ENCODE measurements around the gene GPATCH2L.

The GPATCH2L gene

GRCh38 chr14:76123426-76124225 lies 28.1 kb upstream of the GPATCH2L start:
- Histone ChIP-seq H3K9ac (ENCODE audit: low read length) (no peak overlapping the region), H3K36me3 (ENCODE audit: insufficient read depth, low read length) (no peaks in the 10 kb centered on the region), H3K27ac (ENCODE audit: low read depth, low read length) (no peak overlapping the region), H3K27me3 (ENCODE audit: control insufficient read depth in 1 of 2, insufficient read depth in 2 of 2, low read length in 2 of 2) (no peaks in the 10 kb centered on the region), H3K9me3 (ENCODE audit: low read length) (no peaks in the 10 kb centered on the region), H3K4me3 (ENCODE audit: low read depth in 1 of 2, low read length in 2 of 2) (no peak overlapping the region), H3K4me1 (ENCODE audit: insufficient read depth, low read length) (no peaks in the 10 kb centered on the region)

GRCh38 chr14:76125511-76125910 lies 26.2 kb upstream of the GPATCH2L start:
- Histone ChIP-seq H3K4me3 (ENCODE audit: low read depth in 1 of 2, low read length in 2 of 2) (no peak overlapping the region), H3K9ac (ENCODE audit: low read length) (no peak overlapping the region), H3K9me3 (ENCODE audit: low read length) (no peaks in the 10 kb centered on the region), H3K4me1 (ENCODE audit: insufficient read depth, low read length) (no peaks in the 10 kb centered on the region), H3K27me3 (ENCODE audit: control insufficient read depth in 1 of 2, insufficient read depth in 2 of 2, low read length in 2 of 2) (peaks cover 0 to 8% of the 10 kb centered on the region in 2 donors), H3K36me3 (ENCODE audit: insufficient read depth, low read length) (no peaks in the 10 kb centered on the region), H3K27ac (ENCODE audit: low read depth, low read length) (no peak overlapping the region)

GRCh38 chr14:76126076-76126475 lies 25.6 kb upstream of the GPATCH2L start:
- peaks cover 4 to 9% of the 10 kb centered on the region in 2 donors for H3K27me3 ChIP-seq (ENCODE audit: control insufficient read depth in 1 of 2, insufficient read depth in 2 of 2, low read length in 2 of 2)
- H3K9me3 ChIP-seq (ENCODE audit: low read length), result no peaks in the 10 kb centered on the region
- no peaks in the 10 kb centered on the region for H3K4me1 ChIP-seq (ENCODE audit: insufficient read depth, low read length)
- H3K9ac ChIP-seq (ENCODE audit: low read length), result no peak overlapping the region
- no peak overlapping the region for H3K27ac ChIP-seq (ENCODE audit: low read depth, low read length)
- no peaks in the 10 kb centered on the region for H3K36me3 ChIP-seq (ENCODE audit: insufficient read depth, low read length)
- no peak overlapping the region for H3K4me3 ChIP-seq (ENCODE audit: low read depth in 1 of 2, low read length in 2 of 2)

- H3K9me3 ChIP-seq (ENCODE audit: low read length), result no peaks in the 10 kb centered on the region
Measured at GRCh38 chr14:76129851-76130576, 21.7 kb upstream of the GPATCH2L start.

GRCh38 chr14:76131071-76131965 lies 20.4 kb upstream of the GPATCH2L start:
- no peaks in the 10 kb centered on the region for H3K36me3 ChIP-seq (ENCODE audit: insufficient read depth, low read length)
- no peak overlapping the region for H3K4me3 ChIP-seq (ENCODE audit: low read depth in 1 of 2, low read length in 2 of 2)
- peaks cover 10 to 19% of the 10 kb centered on the region in 2 donors for H3K27me3 ChIP-seq (ENCODE audit: control insufficient read depth in 1 of 2, insufficient read depth in 2 of 2, low read length in 2 of 2)
- no peaks in the 10 kb centered on the region for H3K4me1 ChIP-seq (ENCODE audit: insufficient read depth, low read length)
- H3K9me3 ChIP-seq (ENCODE audit: low read length), result no peaks in the 10 kb centered on the region
- H3K27ac ChIP-seq (ENCODE audit: low read depth, low read length), result no peak overlapping the region
- H3K9ac ChIP-seq (ENCODE audit: low read length), result no peak overlapping the region

More at GRCh38 chr14:76129851-76130576, 21.7 kb upstream of the GPATCH2L start:
- H3K4me1 ChIP-seq (ENCODE audit: insufficient read depth, low read length), result no peaks in the 10 kb centered on the region
- H3K9ac ChIP-seq (ENCODE audit: low read length), result no peak overlapping the region
- no peaks in the 10 kb centered on the region for H3K36me3 ChIP-seq (ENCODE audit: insufficient read depth, low read length)
- H3K27me3 ChIP-seq (ENCODE audit: control insufficient read depth in 1 of 2, insufficient read depth in 2 of 2, low read length in 2 of 2), result peaks cover 10 to 19% of the 10 kb centered on the region in 2 donors
- no peak overlapping the region for H3K27ac ChIP-seq (ENCODE audit: low read depth, low read length)
- H3K4me3 ChIP-seq (ENCODE audit: low read depth in 1 of 2, low read length in 2 of 2), result no peak overlapping the region

- no peak overlapping the region for H3K9ac ChIP-seq (ENCODE audit: low read length)
- H3K27ac ChIP-seq (ENCODE audit: low read depth, low read length), result no peak overlapping the region
- H3K36me3 ChIP-seq (ENCODE audit: insufficient read depth, low read length), result no peaks in the 10 kb centered on the region
- H3K9me3 ChIP-seq (ENCODE audit: low read length), result no peaks in the 10 kb centered on the region
- H3K27me3 ChIP-seq (ENCODE audit: control insufficient read depth in 1 of 2, insufficient read depth in 2 of 2, low read length in 2 of 2), result peaks cover 22 to 24% of the 10 kb centered on the region in 2 donors
- H3K4me3 ChIP-seq (ENCODE audit: low read depth in 1 of 2, low read length in 2 of 2), result no peak overlapping the region
- no peaks in the 10 kb centered on the region for H3K4me1 ChIP-seq (ENCODE audit: insufficient read depth, low read length)
Measured at GRCh38 chr14:76133103-76133502, 18.6 kb upstream of the GPATCH2L start.

- H3K9me3 ChIP-seq (ENCODE audit: low read length), result no peaks in the 10 kb centered on the region
- no peaks in the 10 kb centered on the region for H3K36me3 ChIP-seq (ENCODE audit: insufficient read depth, low read length)
- no peak overlapping the region for H3K27ac ChIP-seq (ENCODE audit: low read depth, low read length)
- H3K4me1 ChIP-seq (ENCODE audit: insufficient read depth, low read length), result no peaks in the 10 kb centered on the region
- H3K27me3 ChIP-seq (ENCODE audit: control insufficient read depth in 1 of 2, insufficient read depth in 2 of 2, low read length in 2 of 2), result peaks cover 29 to 30% of the 10 kb centered on the region in 2 donors
- H3K9ac ChIP-seq (ENCODE audit: low read length), result no peak overlapping the region
- no peak overlapping the region for H3K4me3 ChIP-seq (ENCODE audit: low read depth in 1 of 2, low read length in 2 of 2)
Measured at GRCh38 chr14:76134231-76134630, 17.5 kb upstream of the GPATCH2L start.

GRCh38 chr14:76135722-76136121 lies 16.0 kb upstream of the GPATCH2L start:
- Histone ChIP-seq H3K27ac (ENCODE audit: low read depth, low read length) (no peak overlapping the region), H3K9ac (ENCODE audit: low read length) (no peak overlapping the region), H3K9me3 (ENCODE audit: low read length) (no peaks in the 10 kb centered on the region), H3K4me3 (ENCODE audit: low read depth in 1 of 2, low read length in 2 of 2) (no peak overlapping the region), H3K36me3 (ENCODE audit: insufficient read depth, low read length) (no peaks in the 10 kb centered on the region), H3K4me1 (ENCODE audit: insufficient read depth, low read length) (no peaks in the 10 kb centered on the region), H3K27me3 (ENCODE audit: control insufficient read depth in 1 of 2, insufficient read depth in 2 of 2, low read length in 2 of 2) (peaks cover 27 to 32% of the 10 kb centered on the region in 2 donors)

- Histone ChIP-seq H3K4me1 (ENCODE audit: insufficient read depth, low read length) (no peaks in the 10 kb centered on the region), H3K4me3 (ENCODE audit: low read depth in 1 of 2, low read length in 2 of 2) (no peak overlapping the region), H3K36me3 (ENCODE audit: insufficient read depth, low read length) (no peaks in the 10 kb centered on the region), H3K27me3 (ENCODE audit: control insufficient read depth in 1 of 2, insufficient read depth in 2 of 2, low read length in 2 of 2) (peaks cover 27 to 30% of the 10 kb centered on the region in 2 donors), H3K9ac (ENCODE audit: low read length) (no peak overlapping the region), H3K9me3 (ENCODE audit: low read length) (no peaks in the 10 kb centered on the region), H3K27ac (ENCODE audit: low read depth, low read length) (no peak overlapping the region)
Measured at GRCh38 chr14:76136476-76137110, 15.1 kb upstream of the GPATCH2L start.

GRCh38 chr14:76138119-76138757 lies 13.5 kb upstream of the GPATCH2L start:
- no peaks in the 10 kb centered on the region for H3K36me3 ChIP-seq (ENCODE audit: insufficient read depth, low read length)
- H3K27me3 ChIP-seq (ENCODE audit: control insufficient read depth in 1 of 2, insufficient read depth in 2 of 2, low read length in 2 of 2), result peaks cover 24 to 25% of the 10 kb centered on the region in 2 donors
- no peaks in the 10 kb centered on the region for H3K9me3 ChIP-seq (ENCODE audit: low read length)
- H3K27ac ChIP-seq (ENCODE audit: low read depth, low read length), result no peak overlapping the region
- no peaks in the 10 kb centered on the region for H3K4me1 ChIP-seq (ENCODE audit: insufficient read depth, low read length)
- H3K9ac ChIP-seq (ENCODE audit: low read length), result no peak overlapping the region
- peak overlapping the region; percentile 7 to 38 for H3K4me3 ChIP-seq (ENCODE audit: low read depth in 1 of 2, low read length in 2 of 2)

Data from muscle layer of colon (tissue), 2 donors.